K562 (cell line): ENCODE data around the gene SPRED2. TPM values are rescaled to one million over a fixed set of nuclear protein-coding genes. Genes with fewer than 3 reads are reported as not detected.

Experiments
- CBX8 ChIP-seq: fragments of 200-600 bp; sonication (generic); IDR thresholded peaks from 2 replicates; pipeline ENCODE4 v1.6.1; 2012; ENCODE audit warnings: borderline replicate concordance, mixed run types, low read depth, mild to moderate bottlenecking, moderate library complexity, mixed read lengths, low read length, control low read depth, inconsistent platforms; ENCODE audit not compliant: poor library complexity, severe bottlenecking; ENCODE audit errors: extremely low read depth
- CCNT2 ChIP-seq: IDR thresholded peaks from 2 replicates; pipeline ENCODE4 v1.6.1; 2011; ENCODE audit warnings: borderline replicate concordance, low read depth, mild to moderate bottlenecking, moderate library complexity, mixed read lengths, low read length; ENCODE audit not compliant: insufficient read length; ENCODE audit errors: extremely low read depth
- CEBPG ChIP-seq, 3 experiments: fragments of 200-800 bp in 1 of 3; sonication (Bioruptor generic) in 1 of 3; sonication (generic) in 1 of 3; formaldehyde crosslinking in 1 of 3; IDR thresholded peaks in 2 of 3; conservative IDR thresholded peaks in 1 of 3; 2 replicates each; pipeline versions ENCODE4 v1.6.1 to v1.8.0; 2016 to 2022; ENCODE audit warnings: missing compliant biosample characterization in 2 of 3, missing genetic modification characterization in 2 of 3, mild to moderate bottlenecking in 1 of 3, missing genetic modification reagents in 1 of 3
- DNMT1 ChIP-seq: fragments of 450-650 bp; IDR thresholded peaks from 2 replicates; pipeline ENCODE4 v1.6.1; 2016; ENCODE audit warnings: antibody characterized with exemption, mild to moderate bottlenecking
- ETS2 ChIP-seq: IDR thresholded peaks from 2 replicates; pipeline ENCODE4 v1.6.1; 2016; ENCODE audit warnings: borderline replicate concordance, missing genetic modification characterization, mild to moderate bottlenecking, moderate library complexity, missing compliant biosample characterization; ENCODE audit not compliant: poor library complexity, severe bottlenecking
- KDM2B ChIP-seq: fragments of 250-450 bp; sonication (Bioruptor Pico); IDR thresholded peaks from 2 replicates; pipeline ENCODE4 v1.8.0; 2021; ENCODE audit warnings: mild to moderate bottlenecking, moderate library complexity
- KLF10 ChIP-seq: fragments of 250-450 bp; sonication (Bioruptor Pico); IDR thresholded peaks from 2 replicates; pipeline ENCODE4 v1.6.1; 2021; ENCODE audit warnings: matching md5 sums
- MGA ChIP-seq: fragments of 450-650 bp; IDR thresholded peaks from 2 replicates; pipeline ENCODE4 v1.6.1; 2016; ENCODE audit warnings: mild to moderate bottlenecking, moderate library complexity
- XRCC5 ChIP-seq: fragments of 200-400 bp; formaldehyde crosslinking; IDR thresholded peaks from 2 replicates; pipeline ENCODE4 v1.6.1; 2017; ENCODE audit warnings: low read depth, mild to moderate bottlenecking, low read length
- ZNF778 ChIP-seq: fragments of 450-650 bp; formaldehyde crosslinking; IDR thresholded peaks from 2 replicates; pipeline ENCODE4 v1.4.0; 2020; ENCODE audit warnings: mild to moderate bottlenecking, moderate library complexity
- polyA plus RNA-seq, 8 experiments: library from polyadenylated mRNA; depleted of rRNA in 4 of 8; stranded (reverse) in 5 of 8; unstranded in 3 of 8; fragments of >200 nt; fragmentation: Nextera tagmentation in 2 of 8; fragmentation: Illumina TruSeq in 1 of 8; extraction: Ambion mirVana in 2 of 8; extraction: Trizol in 1 of 8; gene quantifications; 2 replicates each; pipeline versions ENCODE4 v1.2.1 to v1.2.3, GENCODE V29; 2011 to 2014; ENCODE audit warnings: inconsistent platforms in 1 of 8, missing spikeins in 1 of 8
- total RNA-seq, 7 experiments: library from RNA; depleted of rRNA in 6 of 7; stranded (reverse); fragments of >200 nt in 6 of 7; fragmentation: Illumina TruSeq in 2 of 7; extraction: Trizol in 2 of 7; gene quantifications; 2 replicates each; pipeline versions ENCODE4 v1.2.1 to v1.2.3, GENCODE V29; 2011 to 2021; ENCODE audit warnings: low replicate concordance in 1 of 7

SPRED2 gene
- total and polyA plus RNA-seq, 9 of the 15 experiments (the other 6 are each of a cell fraction or from before 2014, with no cell fraction given): 4.6 to 50.8 (median 14.1) TPM

DNA sequence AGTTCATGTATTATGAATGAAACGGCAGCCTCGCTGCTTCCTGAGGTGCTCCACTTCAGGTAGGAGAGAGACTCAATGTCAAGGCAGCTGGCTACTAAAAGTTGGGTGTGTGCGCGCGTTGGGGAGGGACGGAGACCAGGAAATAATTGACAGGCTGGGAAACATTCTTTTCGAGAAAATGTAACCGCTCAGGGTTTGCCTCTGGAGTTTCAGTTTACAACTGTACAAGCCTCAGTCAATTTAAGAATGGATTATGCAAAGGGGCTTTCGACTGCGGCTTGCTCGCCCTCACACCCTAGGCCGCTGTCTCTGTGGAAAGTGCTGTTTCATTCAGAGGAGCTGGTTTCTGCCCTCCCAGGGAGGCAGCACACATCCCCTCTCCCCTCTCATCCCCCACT is 4.4 kb upstream of the SPRED2 start (continued):
- TF ChIP-seq MGA: no peak
- no peak for TF ChIP-seq KLF10 (CRISPR knock-in tag)
- TF ChIP-seq CEBPG (CRISPR knock-in tag; IDR thresholded peaks at IDR 0.05): no peak
- peak in 1 of 2 experiments; percentile 37; a peak in 1 of 4 replicates for TF ChIP-seq CEBPG (tag; conservative IDR thresholded peaks at IDR 0.05 in 1 of 2, IDR thresholded peaks at IDR 0.05 in 1 of 2)
- no peak for TF ChIP-seq CCNT2
- no peak for TF ChIP-seq DNMT1
- TF ChIP-seq ETS2 (tag): no peak
- no peak for TF ChIP-seq ZNF778
- TF ChIP-seq CBX8: no peak
- TF ChIP-seq KDM2B (CRISPR knock-in tag): no peak
- peak; percentile 5; the same call in 1 of the 2 replicates for TF ChIP-seq XRCC5
